ENCODE data around the gene WDR1.

DNA sequence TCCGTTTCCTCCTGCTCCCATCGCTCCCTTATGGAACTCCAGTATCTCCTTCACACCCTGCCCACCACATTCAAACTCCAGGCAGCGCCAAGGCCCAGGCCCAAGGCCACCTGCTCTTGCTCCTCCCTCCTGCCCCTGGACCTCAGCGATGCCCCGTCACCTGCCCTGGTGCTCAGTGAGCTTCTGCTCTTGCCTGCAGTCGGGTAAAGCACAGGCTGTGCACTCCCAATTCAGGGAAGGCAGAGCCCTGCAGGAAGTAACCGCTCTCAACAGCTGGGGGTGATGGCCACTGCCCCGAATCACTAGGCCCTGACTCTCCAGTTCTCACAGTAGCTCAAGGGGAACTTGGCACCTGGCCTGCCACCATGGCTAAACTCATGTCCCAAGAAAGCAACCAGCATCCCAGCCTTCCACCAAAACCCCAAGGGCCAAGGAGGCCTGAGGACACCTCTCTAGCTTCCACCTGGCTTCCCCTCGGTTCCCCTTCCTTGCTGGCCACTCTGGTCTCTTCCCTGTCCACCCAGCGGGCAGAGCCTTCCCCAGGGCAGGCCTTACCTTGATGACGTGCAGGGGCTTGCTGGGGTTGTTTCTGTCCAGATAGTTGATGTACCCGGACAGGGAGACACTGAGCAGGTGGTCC lies 29.3 kb downstream of the WDR1 start:
- no peak; the same call in none of the 2 replicates for TF ChIP-seq POLR2A (IDR thresholded peaks at IDR 0.05; ENCODE audit: low read depth, low read length)
- TF ChIP-seq RAD21 (IDR thresholded peaks at IDR 0.05; ENCODE audit: insufficient read depth, low read depth, low read length), result no peak
- TF ChIP-seq EP300 (IDR thresholded peaks at IDR 0.05; ENCODE audit: borderline replicate concordance in 1 of 2, control insufficient read depth in 1 of 2, low read depth in 2 of 2, low read length in 2 of 2), result no peak
- TF ChIP-seq, protein P1, sequence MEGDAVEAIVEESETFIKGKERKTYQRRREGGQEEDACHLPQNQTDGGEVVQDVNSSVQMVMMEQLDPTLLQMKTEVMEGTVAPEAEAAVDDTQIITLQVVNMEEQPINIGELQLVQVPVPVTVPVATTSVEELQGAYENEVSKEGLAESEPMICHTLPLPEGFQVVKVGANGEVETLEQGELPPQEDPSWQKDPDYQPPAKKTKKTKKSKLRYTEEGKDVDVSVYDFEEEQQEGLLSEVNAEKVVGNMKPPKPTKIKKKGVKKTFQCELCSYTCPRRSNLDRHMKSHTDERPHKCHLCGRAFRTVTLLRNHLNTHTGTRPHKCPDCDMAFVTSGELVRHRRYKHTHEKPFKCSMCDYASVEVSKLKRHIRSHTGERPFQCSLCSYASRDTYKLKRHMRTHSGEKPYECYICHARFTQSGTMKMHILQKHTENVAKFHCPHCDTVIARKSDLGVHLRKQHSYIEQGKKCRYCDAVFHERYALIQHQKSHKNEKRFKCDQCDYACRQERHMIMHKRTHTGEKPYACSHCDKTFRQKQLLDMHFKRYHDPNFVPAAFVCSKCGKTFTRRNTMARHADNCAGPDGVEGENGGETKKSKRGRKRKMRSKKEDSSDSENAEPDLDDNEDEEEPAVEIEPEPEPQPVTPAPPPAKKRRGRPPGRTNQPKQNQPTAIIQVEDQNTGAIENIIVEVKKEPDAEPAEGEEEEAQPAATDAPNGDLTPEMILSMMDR (IDR thresholded peaks at IDR 0.05 in 2 of 3, conservative IDR thresholded peaks at IDR 0.05 in 1 of 3; ENCODE audit: control insufficient read depth in 2 of 3, extremely low read depth in 1 of 3, insufficient read depth in 1 of 3, low read depth in 3 of 3, low read length in 3 of 3), result no peak

Data from GM12878 (cell line).